ENCODE data around the gene PDE4D. TPM values are rescaled to one million over a fixed set of nuclear protein-coding genes. Genes with fewer than 3 reads are reported as not detected.

PDE4D gene
- total and polyA plus RNA-seq, 2 of the 4 experiments (the other 2 are of a cell fraction) = 1.4 to 7.9 TPM

DNA sequence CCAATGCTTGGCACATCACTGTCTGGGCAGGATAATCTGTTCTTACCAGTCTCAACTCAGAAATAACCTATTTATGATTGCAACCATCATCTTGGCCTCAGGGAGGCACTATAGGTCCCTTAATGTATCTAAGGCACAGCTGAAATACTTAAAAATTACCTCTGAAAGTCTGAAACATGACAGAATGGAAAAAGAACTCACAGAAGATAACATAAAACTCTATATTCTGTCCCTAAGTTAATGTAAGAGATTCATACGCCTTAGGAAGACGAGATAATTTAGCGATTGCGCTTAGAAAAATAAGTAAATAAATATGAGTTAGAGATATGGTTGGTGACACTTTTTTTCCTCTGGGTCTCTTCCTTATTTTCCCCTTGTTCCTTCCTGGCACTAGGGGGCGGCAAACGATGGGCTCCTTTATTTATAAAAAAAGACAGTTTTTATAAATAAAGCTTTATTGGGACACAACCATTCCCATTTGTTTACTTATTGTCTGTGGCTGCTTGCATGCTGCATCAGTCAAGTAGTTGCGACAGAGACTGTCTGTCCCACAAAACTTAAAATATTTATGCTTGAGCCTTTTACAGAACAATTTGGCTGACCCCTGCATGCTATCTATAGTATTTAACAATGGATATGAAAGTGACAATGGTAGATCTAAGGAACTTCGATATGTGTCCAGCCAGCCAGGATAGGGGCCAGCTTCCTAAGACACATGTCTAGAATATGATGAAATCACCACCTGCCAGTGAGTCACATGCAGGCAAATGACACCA is 79.6 kb downstream of the PDE4D start (continued):
- no peak for TF ChIP-seq MAFK (IDR thresholded peaks at IDR 0.05; ENCODE audit: low read depth, low read length)

DNA sequence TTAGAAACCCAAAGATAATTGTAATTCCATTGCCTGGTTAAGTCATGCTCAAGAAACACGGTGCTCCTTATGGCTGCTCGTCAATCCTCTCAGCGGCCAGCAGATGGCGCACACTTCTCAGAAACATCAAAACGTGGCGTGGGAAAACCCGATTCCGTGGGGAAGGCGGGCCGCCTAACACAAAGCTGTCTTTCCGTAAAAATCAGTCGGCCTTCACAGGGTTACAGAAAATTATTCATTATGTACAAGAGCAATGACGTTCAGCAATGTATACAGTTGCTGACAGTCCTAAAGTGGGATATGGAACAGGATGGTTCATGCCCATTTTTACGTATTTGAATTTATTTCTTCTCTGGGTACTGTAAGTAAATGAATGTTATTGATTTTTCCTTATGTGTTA is 83.5 kb downstream of the PDE4D start:
- no peak overlapping the region for H3K9ac ChIP-seq (ENCODE audit: low read depth, low read length)
- no peak overlapping the region for H2AK5ac ChIP-seq (ENCODE audit: low read depth, low read length)
- dilution Hi-C loops (cut with HindIII; ENCODE audit: low sequenced_read_pairs, unreplicated experiment) = no loop called here
- no TSS peak for BruUV-seq (replicated peaks)
- no peaks in the 10 kb centered on the region for H3K79me1 ChIP-seq (ENCODE audit: low read depth in 1 of 2, low read length in 2 of 2)
- ATAC-seq (ENCODE audit: low read depth) (peak; percentile 82), DNase-seq (peak; percentile 71)
- intact Hi-C loops (cut with micrococcal nuclease) = loop anchor here (1.0 to 5.0 kb wide), 5 partner anchors 113 to 857 kb away; no protein-coding TSS in a partner anchor
- H2AK9ac ChIP-seq (replicated peaks; ENCODE audit: low read depth, low read length, poor library complexity) = no peak overlapping the region
- H3K36me3 ChIP-seq (ENCODE audit: control insufficient read depth, insufficient read depth, low read length) = no peaks in the 10 kb centered on the region
- in situ Hi-C loops (cut with MboI; ENCODE audit: low sequenced_read_pairs) = loop anchor here (10.0 to 25.0 kb wide), 4 partner anchors 355 to 865 kb away; no protein-coding TSS in a partner anchor
- no peak overlapping the region for H4K5ac ChIP-seq (ENCODE audit: low read depth, low read length)
- H3K9me3 ChIP-seq (ENCODE audit: control insufficient read depth, insufficient read depth, low read length) = no peaks in the 10 kb centered on the region
- H3K4me1 ChIP-seq (ENCODE audit: control insufficient read depth, insufficient read depth, low read length) = no peaks in the 10 kb centered on the region
- no peak overlapping the region for H3K4ac ChIP-seq (ENCODE audit: low read depth, low read length)
- peaks cover 9% of the 10 kb centered on the region for H3K27me3 ChIP-seq (ENCODE audit: control insufficient read depth, insufficient read depth, low read length)
- no peaks in the 10 kb centered on the region for H3K9me1 ChIP-seq (ENCODE audit: insufficient read depth, low read length)
- H3K27ac ChIP-seq (ENCODE audit: insufficient read depth, low read length) = no peak overlapping the region
- no peak overlapping the region for H3K18ac ChIP-seq (ENCODE audit: low read depth, low read length)
- TF ChIP-seq, protein P1, sequence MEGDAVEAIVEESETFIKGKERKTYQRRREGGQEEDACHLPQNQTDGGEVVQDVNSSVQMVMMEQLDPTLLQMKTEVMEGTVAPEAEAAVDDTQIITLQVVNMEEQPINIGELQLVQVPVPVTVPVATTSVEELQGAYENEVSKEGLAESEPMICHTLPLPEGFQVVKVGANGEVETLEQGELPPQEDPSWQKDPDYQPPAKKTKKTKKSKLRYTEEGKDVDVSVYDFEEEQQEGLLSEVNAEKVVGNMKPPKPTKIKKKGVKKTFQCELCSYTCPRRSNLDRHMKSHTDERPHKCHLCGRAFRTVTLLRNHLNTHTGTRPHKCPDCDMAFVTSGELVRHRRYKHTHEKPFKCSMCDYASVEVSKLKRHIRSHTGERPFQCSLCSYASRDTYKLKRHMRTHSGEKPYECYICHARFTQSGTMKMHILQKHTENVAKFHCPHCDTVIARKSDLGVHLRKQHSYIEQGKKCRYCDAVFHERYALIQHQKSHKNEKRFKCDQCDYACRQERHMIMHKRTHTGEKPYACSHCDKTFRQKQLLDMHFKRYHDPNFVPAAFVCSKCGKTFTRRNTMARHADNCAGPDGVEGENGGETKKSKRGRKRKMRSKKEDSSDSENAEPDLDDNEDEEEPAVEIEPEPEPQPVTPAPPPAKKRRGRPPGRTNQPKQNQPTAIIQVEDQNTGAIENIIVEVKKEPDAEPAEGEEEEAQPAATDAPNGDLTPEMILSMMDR (conservative IDR thresholded peaks at IDR 0.05; ENCODE audit: low read depth, low read length) = peak; percentile 89
- TF ChIP-seq, protein P2, sequence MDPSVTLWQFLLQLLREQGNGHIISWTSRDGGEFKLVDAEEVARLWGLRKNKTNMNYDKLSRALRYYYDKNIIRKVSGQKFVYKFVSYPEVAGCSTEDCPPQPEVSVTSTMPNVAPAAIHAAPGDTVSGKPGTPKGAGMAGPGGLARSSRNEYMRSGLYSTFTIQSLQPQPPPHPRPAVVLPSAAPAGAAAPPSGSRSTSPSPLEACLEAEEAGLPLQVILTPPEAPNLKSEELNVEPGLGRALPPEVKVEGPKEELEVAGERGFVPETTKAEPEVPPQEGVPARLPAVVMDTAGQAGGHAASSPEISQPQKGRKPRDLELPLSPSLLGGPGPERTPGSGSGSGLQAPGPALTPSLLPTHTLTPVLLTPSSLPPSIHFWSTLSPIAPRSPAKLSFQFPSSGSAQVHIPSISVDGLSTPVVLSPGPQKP (IDR thresholded peaks at IDR 0.05; ENCODE audit: borderline replicate concordance, low read depth, low read length) = no peak
- TF ChIP-seq MAFK (IDR thresholded peaks at IDR 0.05; ENCODE audit: low read depth, low read length) (no peak), SMC3 (IDR thresholded peaks at IDR 0.05; ENCODE audit: low read depth, low read length) (peak; percentile 76), MXI1 (IDR thresholded peaks at IDR 0.05; ENCODE audit: borderline replicate concordance, low read depth, low read length) (no peak), RFX5 (IDR thresholded peaks at IDR 0.05; ENCODE audit: low read depth, low read length) (no peak), RAD21 (IDR thresholded peaks at IDR 0.05; ENCODE audit: low read length) (peak; percentile 76)
- peak overlapping the region; percentile 81 for H3K4me2 ChIP-seq (ENCODE audit: low read depth, low read length)
- H3K14ac ChIP-seq (replicated peaks; ENCODE audit: low read depth, low read length) = no peak overlapping the region
- no peak overlapping the region for H2BK15ac ChIP-seq (ENCODE audit: low read depth, low read length)
- peak overlapping the region; percentile 19 for H2AFZ ChIP-seq (replicated peaks; ENCODE audit: low read length, poor library complexity)
- CTCF ChIA-PET = interaction anchor here (0.6 to 2.6 kb wide), 10 partner anchors 7 to 925 kb away, joined by 3 to 16 read pairs (median 3); no protein-coding TSS in a partner anchor
- no peak overlapping the region for H2BK5ac ChIP-seq (ENCODE audit: low read depth, low read length, poor library complexity, severe bottlenecking)
- no peak overlapping the region for H2BK20ac ChIP-seq (ENCODE audit: low read depth, low read length)
- WGBS, 2 experiments (ENCODE audit: extremely low coverage in 2 of 2, insufficient read length in 1 of 2) = 0% methylated on average over 4 of the region's 14 CpGs; no CpG with 5 or more reads in 1 of the 2 experiments
- no peak overlapping the region for H3K23ac ChIP-seq (ENCODE audit: low read depth, low read length)
- no peak overlapping the region for H3K4me3 ChIP-seq (ENCODE audit: insufficient read depth, low read depth, low read length)
- no peak overlapping the region for H4K91ac ChIP-seq (ENCODE audit: insufficient read depth, low read depth, low read length)
- H4K20me1 ChIP-seq (ENCODE audit: insufficient read depth, low read length) = no peaks in the 10 kb centered on the region
- no peak overlapping the region for H4K8ac ChIP-seq (ENCODE audit: low read depth in 2 of 2, low read length in 2 of 2)
- H2BK120ac ChIP-seq (ENCODE audit: low read depth, low read length) = no peak overlapping the region
- POLR2A ChIA-PET (ENCODE audit: unreplicated experiment) = no interaction called here
- no peak overlapping the region for H3K56ac ChIP-seq (ENCODE audit: extremely low read depth, insufficient read depth, low read length)

Measured in IMR-90 (cell line).